B cell (primary cell): ENCODE results near the gene GRIPAP1. TPM values are rescaled to one million over a fixed set of nuclear protein-coding genes. Genes with fewer than 3 reads are reported as not detected.
A peak's percentile ranks its signal among the peaks of the same experiment; 100 is the strongest.

Source experiments
- ATAC-seq: fragments of 200-7000 bp; cut with Tn5 transposase; one replicate; pipeline ENCODE4 v1.10.0; 2021; ENCODE audit warnings: low read depth, mild to moderate bottlenecking, moderate number of reproducible peaks, moderate library complexity
- CTCF ChIA-PET: fragments of 350-600 bp; sonication (Branson Sonifier 250); formaldehyde crosslinking; loops from one replicate; lab custom pipeline; 2021; ENCODE audit warnings: antibody characterized with exemption, inconsistent platforms; lab: Charles Lee
- POLR2A ChIA-PET: fragments of 350-600 bp; sonication (Branson Sonifier 250); formaldehyde crosslinking; loops from one replicate; lab custom pipeline; 2021; ENCODE audit warnings: antibody characterized with exemption; lab: Charles Lee
- DNase-seq: peaks from one replicate; pipeline ENCODE4 v3.0.0; 2013
- H2AFZ ChIP-seq: 2 replicates; pipeline ENCODE4 v1.6.1; 2012; ENCODE audit warnings: mild to moderate bottlenecking, low read depth, low read length; ENCODE audit not compliant: insufficient read depth, poor library complexity, severe bottlenecking
- H3K27ac ChIP-seq, 2 donors: 1 replicate in 1 of 2; 2 replicates in 1 of 2; pipeline ENCODE4 v1.5.1; 2012 to 2013; ENCODE audit warnings: low read length in 2 of 2, mild to moderate bottlenecking in 2 of 2, moderate library complexity in 1 of 2
- H3K27me3 ChIP-seq, 4 experiments: fragments of 200-600 bp in 1 of 4; sonication (generic) in 1 of 4; replicated peaks in 1 of 4; 1 replicate in 2 of 4; 2 replicates in 2 of 4; pipeline versions ENCODE4 v1.6.1 to v1.7.0; 2013 to 2016; ENCODE audit warnings: low read length in 3 of 4, mild to moderate bottlenecking in 2 of 4, mixed read lengths in 1 of 4, moderate library complexity in 1 of 4; ENCODE audit not compliant: insufficient read depth in 4 of 4, control insufficient read depth in 3 of 4; ENCODE audit errors: control extremely low read depth in 1 of 4
- H3K36me3 ChIP-seq, 2 experiments: replicated peaks in 1 of 2; 1 replicate in 1 of 2; 2 replicates in 1 of 2; pipeline versions ENCODE4 v1.6.1 to v1.7.1; 2013; ENCODE audit warnings: low read length in 1 of 2; ENCODE audit not compliant: insufficient read depth in 2 of 2, control insufficient read depth in 1 of 2; ENCODE audit errors: control extremely low read depth in 1 of 2, extremely low read depth in 1 of 2
- H3K4me1 ChIP-seq, 2 donors: fragments of 200-600 bp in 1 of 2; sonication (generic) in 1 of 2; 1 replicate in 1 of 2; 2 replicates in 1 of 2; pipeline versions ENCODE4 v1.5.1 to v1.6.1; 2013 to 2017; ENCODE audit warnings: low read length in 2 of 2; ENCODE audit not compliant: control insufficient read depth in 2 of 2, insufficient read depth in 2 of 2
- H3K4me2 ChIP-seq: replicated peaks from 2 replicates; pipeline ENCODE3; 2012; ENCODE audit warnings: mild to moderate bottlenecking, low read depth, low read length; ENCODE audit not compliant: poor library complexity, severe bottlenecking
- H3K4me3 ChIP-seq, 5 experiments: fragments of 200-600 bp in 1 of 5; sonication (generic) in 1 of 5; 1 replicate in 3 of 5; 2 replicates in 2 of 5; pipeline versions ENCODE4 v1.5.1 to v1.7.0; 2011 to 2016; ENCODE audit warnings: low read length in 4 of 5, mild to moderate bottlenecking in 4 of 5, low read depth in 2 of 5, control low read depth in 1 of 5, moderate library complexity in 1 of 5; ENCODE audit not compliant: insufficient read depth in 1 of 5; ENCODE audit errors: control extremely low read depth in 1 of 5, extremely low read depth in 1 of 5
- H3K79me2 ChIP-seq: fragments of 200-600 bp; sonication (generic); one replicate; pipeline ENCODE4 v1.6.0; 2016; ENCODE audit warnings: low read length; ENCODE audit not compliant: control insufficient read depth, insufficient read depth
- H3K9ac ChIP-seq: fragments of 200-600 bp; sonication (generic); 2 replicates; pipeline ENCODE4 v1.6.1; 2017; ENCODE audit warnings: mild to moderate bottlenecking, low read length, moderate library complexity
- H3K9me3 ChIP-seq, 3 donors: one replicate each; pipeline versions ENCODE4 v1.6.1 to v1.7.1; 2013; ENCODE audit warnings: low read length in 2 of 3; ENCODE audit not compliant: control insufficient read depth in 2 of 3, insufficient read depth in 1 of 3; ENCODE audit errors: control extremely low read depth in 1 of 3
- H4K20me1 ChIP-seq: 2 replicates; pipeline ENCODE4 v1.6.0; 2012; ENCODE audit warnings: mild to moderate bottlenecking, low read length; ENCODE audit not compliant: insufficient read depth, control insufficient read depth, poor library complexity, severe bottlenecking
- H3K27ac Mint-ChIP-seq: one replicate; pipeline ENCODE4 v1.8.0; 2021; ENCODE audit warnings: mixed read lengths
- H3K27me3 Mint-ChIP-seq: one replicate; pipeline ENCODE4 v1.8.0; 2021; ENCODE audit warnings: mixed read lengths
- H3K4me1 Mint-ChIP-seq: one replicate; pipeline ENCODE4 v1.8.0; 2021; ENCODE audit warnings: mixed read lengths
- H3K4me3 Mint-ChIP-seq: one replicate; pipeline ENCODE4 v1.8.0; 2021; ENCODE audit warnings: mixed read lengths
- H3K9me3 Mint-ChIP-seq: one replicate; pipeline ENCODE4 v1.8.0; 2022; ENCODE audit warnings: mixed read lengths; ENCODE audit not compliant: insufficient read depth
- EZH2 ChIP-seq: IDR thresholded peaks from 2 replicates; pipeline ENCODE4 v1.6.1; 2012; ENCODE audit warnings: borderline replicate concordance, low read depth, mild to moderate bottlenecking, moderate library complexity, low read length; ENCODE audit not compliant: insufficient read depth, poor library complexity, severe bottlenecking
- WGBS: methylation state at CpG from one replicate; pipeline ENCODE4 v1.1.5; 2013; ENCODE audit warnings: missing lambda C conversion rate; ENCODE audit not compliant: insufficient coverage; 5-methylcytosine and 5-hydroxymethylcytosine counted together
- intact Hi-C: fragments of 100-400 bp; cut with micrococcal nuclease; formaldehyde crosslinking; loops from one replicate; pipeline ENCODE4 v1.10.0; 2022
- polyA plus RNA-seq: library from polyadenylated mRNA; depleted of rRNA; stranded (reverse); fragments of >200 nt; gene quantifications from 2 replicates; pipeline ENCODE4 v1.2.3, GENCODE V29; 2012
- total RNA-seq, 2 donors: library from RNA; stranded (reverse); fragments of 120-200 nt in 1 of 2; gene quantifications; 1 replicate in 1 of 2; 2 replicates in 1 of 2; pipeline versions ENCODE4 v1.2.3 to v1.2.4, GENCODE V29; 2013 to 2022
- TF ChIP-seq, protein P1 (sequence below): fragments of 200-600 bp; IDR thresholded peaks from one replicate; pipeline ENCODE4 v1.8.0; 2022; ENCODE audit warnings: antibody characterized with exemption, mild to moderate bottlenecking

The GRIPAP1 gene
- total and polyA plus RNA-seq, 2 donors (not counting 1 experiment from before 2014, with no cell fraction given): 70.7 to 143 TPM

DNA sequence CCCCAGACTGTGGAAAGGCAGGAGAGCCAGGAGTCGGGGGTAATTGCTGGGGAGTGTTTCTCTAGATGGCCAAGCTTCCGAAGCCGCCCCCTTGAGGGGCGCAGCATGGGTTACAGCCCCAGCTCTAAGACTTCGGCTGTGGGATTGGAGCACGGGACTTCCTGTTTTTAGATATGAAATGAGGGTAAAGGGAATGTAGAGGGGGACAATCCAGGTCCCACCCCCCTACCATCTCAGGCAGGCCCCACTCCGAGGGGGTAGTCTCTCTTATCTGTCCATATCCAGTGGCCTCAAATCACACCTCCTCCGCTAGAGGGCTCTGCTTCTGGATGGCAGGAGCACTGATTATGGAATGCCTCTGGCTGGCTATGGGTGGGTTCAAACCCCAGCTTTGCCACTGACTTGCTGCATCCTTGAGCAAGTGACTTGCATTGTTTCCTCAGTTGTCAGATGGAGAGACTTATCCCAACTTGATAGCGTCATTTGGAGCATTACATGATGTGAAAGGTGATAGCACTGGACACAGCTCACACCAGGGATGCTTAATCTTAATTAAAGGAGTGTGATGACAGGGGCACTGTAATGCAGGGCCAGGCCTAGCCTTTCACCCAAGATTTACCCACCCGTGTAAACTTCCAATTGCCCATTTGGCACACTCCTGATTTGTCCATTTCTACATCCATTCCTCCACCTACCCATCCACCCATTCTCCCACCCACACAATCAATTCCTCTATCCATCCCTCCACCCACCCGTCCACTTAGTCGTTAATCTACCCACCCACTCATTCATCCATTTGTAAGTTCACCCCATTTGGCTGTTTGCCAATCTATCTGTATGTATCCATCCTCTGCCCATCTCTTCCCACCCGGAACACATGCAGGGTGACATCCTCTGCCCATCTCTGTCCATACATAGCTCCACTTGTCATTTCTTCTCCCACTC lies 29.6 kb downstream of the GRIPAP1 start:
- peak overlapping the region in 4 of 5 experiments; percentile 13 to 41 (median 28) for H3K4me3 ChIP-seq
- H3K27ac Mint-ChIP-seq: peak overlapping the region; percentile 50
- H3K36me3 ChIP-seq: peaks cover 0 to 7% of the 10 kb centered on the region in 2 experiments
- no peaks in the 10 kb centered on the region for H3K9me3 ChIP-seq
- peaks cover 15% of the 10 kb centered on the region for H3K4me1 Mint-ChIP-seq
- H3K9me3 Mint-ChIP-seq: no peaks in the 10 kb centered on the region
- DNase-seq (peak; percentile 55), ATAC-seq (peak; percentile 61)
- peak overlapping the region; percentile 37 for H3K9ac ChIP-seq
- intact Hi-C loops: loop anchor here (1.0 kb wide), 1 partner anchor 71 kb away; the partner anchor contains the start of gene TFE3
- no peaks in the 10 kb centered on the region for H4K20me1 ChIP-seq
- no peaks in the 10 kb centered on the region for H3K79me2 ChIP-seq
- TF ChIP-seq, protein P1, sequence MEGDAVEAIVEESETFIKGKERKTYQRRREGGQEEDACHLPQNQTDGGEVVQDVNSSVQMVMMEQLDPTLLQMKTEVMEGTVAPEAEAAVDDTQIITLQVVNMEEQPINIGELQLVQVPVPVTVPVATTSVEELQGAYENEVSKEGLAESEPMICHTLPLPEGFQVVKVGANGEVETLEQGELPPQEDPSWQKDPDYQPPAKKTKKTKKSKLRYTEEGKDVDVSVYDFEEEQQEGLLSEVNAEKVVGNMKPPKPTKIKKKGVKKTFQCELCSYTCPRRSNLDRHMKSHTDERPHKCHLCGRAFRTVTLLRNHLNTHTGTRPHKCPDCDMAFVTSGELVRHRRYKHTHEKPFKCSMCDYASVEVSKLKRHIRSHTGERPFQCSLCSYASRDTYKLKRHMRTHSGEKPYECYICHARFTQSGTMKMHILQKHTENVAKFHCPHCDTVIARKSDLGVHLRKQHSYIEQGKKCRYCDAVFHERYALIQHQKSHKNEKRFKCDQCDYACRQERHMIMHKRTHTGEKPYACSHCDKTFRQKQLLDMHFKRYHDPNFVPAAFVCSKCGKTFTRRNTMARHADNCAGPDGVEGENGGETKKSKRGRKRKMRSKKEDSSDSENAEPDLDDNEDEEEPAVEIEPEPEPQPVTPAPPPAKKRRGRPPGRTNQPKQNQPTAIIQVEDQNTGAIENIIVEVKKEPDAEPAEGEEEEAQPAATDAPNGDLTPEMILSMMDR: peak; percentile 56
- TF ChIP-seq EZH2: no peak
- ChIA-PET POLR2A (interaction anchor here (0.5 to 1.2 kb wide), 2 partner anchors 10 to 13 kb away, joined by 3 read pairs; no protein-coding TSS in a partner anchor), CTCF (interaction anchor here (0.8 to 3.5 kb wide), 11 partner anchors 8 to 324 kb away, joined by 3 to 16 read pairs (median 4); partner anchors contain the start of genes GRIPAP1, OTUD5 and TFE3)
- 44% methylated on average over 5 of the region's 13 CpGs for WGBS
- H3K27me3 ChIP-seq: no peaks in the 10 kb centered on the region
- no peak overlapping the region for H3K27ac ChIP-seq
- H3K27me3 Mint-ChIP-seq: no peaks in the 10 kb centered on the region
- peaks cover 12 to 14% of the 10 kb centered on the region in 2 donors for H3K4me1 ChIP-seq
- peak overlapping the region; percentile 71 for H3K4me2 ChIP-seq
- peak overlapping the region; percentile 66 for H3K4me3 Mint-ChIP-seq
- peak overlapping the region; percentile 32 for H2AFZ ChIP-seq
